Liver (tissue), 9 donors: Measurements from ENCODE around the gene COL4A3. TPM values are rescaled to one million over a fixed set of nuclear protein-coding genes. Genes with fewer than 3 reads are reported as not detected.

Source experiments
- DNase-seq: peaks from one replicate; pipeline ENCODE4 v3.0.0-alpha.2; 2017; ENCODE audit warnings: low spot score
- H3K27ac ChIP-seq, 2 donors: one replicate each; pipeline ENCODE4 v1.7.0; 2013; ENCODE audit warnings: inconsistent platforms in 2 of 2, low read length in 2 of 2, control low read depth in 1 of 2, low read depth in 1 of 2, mild to moderate bottlenecking in 1 of 2
- H3K27me3 ChIP-seq, 4 donors: one replicate each; pipeline versions ENCODE4 v1.6.1 to v1.7.0; 2013; ENCODE audit warnings: low read length in 3 of 4, inconsistent platforms in 1 of 4, mild to moderate bottlenecking in 1 of 4, moderate library complexity in 1 of 4; ENCODE audit not compliant: control insufficient read depth in 4 of 4, insufficient read depth in 4 of 4
- H3K36me3 ChIP-seq, 4 donors: one replicate each; pipeline versions ENCODE4 v1.6.1 to v1.7.0; 2013; ENCODE audit warnings: low read length in 3 of 4, mild to moderate bottlenecking in 3 of 4, low read depth in 1 of 4, moderate library complexity in 1 of 4; ENCODE audit not compliant: control insufficient read depth in 4 of 4, insufficient read depth in 3 of 4
- H3K4me1 ChIP-seq, 4 donors: one replicate each; pipeline versions ENCODE4 v1.6.1 to v1.7.0; 2013; ENCODE audit warnings: low read length in 3 of 4, mild to moderate bottlenecking in 3 of 4, moderate library complexity in 1 of 4; ENCODE audit not compliant: control insufficient read depth in 4 of 4, insufficient read depth in 4 of 4
- H3K4me3 ChIP-seq, 3 donors: one replicate each; pipeline versions ENCODE4 v1.6.1 to v1.7.0; 2013; ENCODE audit warnings: low read length in 3 of 3, control low read depth in 1 of 3, low read depth in 1 of 3, mild to moderate bottlenecking in 1 of 3
- H3K9ac ChIP-seq, 2 donors: one replicate each; pipeline ENCODE4 v1.7.0; 2013; ENCODE audit warnings: low read length in 2 of 2, mild to moderate bottlenecking in 2 of 2, moderate library complexity in 2 of 2, control low read depth in 1 of 2, low read depth in 1 of 2
- H3K9me3 ChIP-seq, 4 donors: one replicate each; pipeline versions ENCODE4 v1.6.1 to v1.7.0; 2013; ENCODE audit warnings: low read length in 3 of 4; ENCODE audit not compliant: control insufficient read depth in 4 of 4
- ATF3 ChIP-seq: IDR thresholded peaks from 2 replicates; pipeline ENCODE4 v1.6.1; 2016; ENCODE audit warnings: antibody characterized with exemption
- CTCF ChIP-seq: fragments of 150-350 bp; IDR thresholded peaks from 2 replicates; pipeline ENCODE4 v1.5.1; 2017; ENCODE audit warnings: improper control_type of control experiment, low read depth, low read length; ENCODE audit not compliant: missing input control
- EGR1 ChIP-seq, 2 donors: IDR thresholded peaks; 2 replicates each; pipeline ENCODE4 v1.6.1; 2016 to 2018; ENCODE audit warnings: antibody characterized with exemption in 2 of 2, low read depth in 2 of 2
- FOXA1 ChIP-seq: IDR thresholded peaks from 2 replicates; pipeline ENCODE4 v1.6.1; 2016; ENCODE audit warnings: antibody characterized with exemption
- GABPA ChIP-seq, 2 donors: IDR thresholded peaks in 1 of 2; conservative IDR thresholded peaks in 1 of 2; 2 replicates each; pipeline ENCODE4 v1.6.1; 2016; ENCODE audit warnings: antibody characterized with exemption in 2 of 2, mild to moderate bottlenecking in 1 of 2, moderate library complexity in 1 of 2
- HNF4A ChIP-seq, 2 donors: conservative IDR thresholded peaks; 2 replicates each; pipeline ENCODE4 v1.6.1; 2016; ENCODE audit warnings: antibody characterized with exemption in 2 of 2, mild to moderate bottlenecking in 2 of 2
- HNF4G ChIP-seq: IDR thresholded peaks from 2 replicates; pipeline ENCODE4 v1.6.1; 2016; ENCODE audit warnings: antibody characterized with exemption
- JUND ChIP-seq, 2 donors: IDR thresholded peaks; 2 replicates each; pipeline ENCODE4 v1.6.1; 2016; ENCODE audit warnings: antibody characterized with exemption in 2 of 2
- MAX ChIP-seq: IDR thresholded peaks from 2 replicates; pipeline ENCODE4 v1.6.1; 2016; ENCODE audit warnings: antibody characterized with exemption
- NR2F2 ChIP-seq: IDR thresholded peaks from 2 replicates; pipeline ENCODE4 v1.6.1; 2016; ENCODE audit warnings: antibody characterized with exemption
- REST ChIP-seq: IDR thresholded peaks from 2 replicates; pipeline ENCODE4 v1.6.1; 2016; ENCODE audit warnings: antibody characterized with exemption, mild to moderate bottlenecking
- RXRA ChIP-seq, 2 donors: IDR thresholded peaks; 2 replicates each; pipeline ENCODE4 v1.6.1; 2017 to 2018; ENCODE audit warnings: antibody characterized with exemption in 2 of 2, mild to moderate bottlenecking in 1 of 2
- SP1 ChIP-seq: IDR thresholded peaks from 2 replicates; pipeline ENCODE4 v1.6.1; 2018; ENCODE audit warnings: antibody characterized with exemption, mild to moderate bottlenecking
- TAF1 ChIP-seq: conservative IDR thresholded peaks from 2 replicates; pipeline ENCODE4 v1.6.1; 2016; ENCODE audit warnings: antibody characterized with exemption, mild to moderate bottlenecking
- YY1 ChIP-seq: IDR thresholded peaks from 2 replicates; pipeline ENCODE4 v1.6.1; 2016; ENCODE audit warnings: antibody characterized with exemption, mild to moderate bottlenecking
- ZBTB33 ChIP-seq: IDR thresholded peaks from 2 replicates; pipeline ENCODE4 v1.6.1; 2016; ENCODE audit warnings: antibody characterized with exemption
- WGBS: extraction: QIAGEN DNeasy Blood & Tissue Kit; methylation state at CpG from one replicate; pipeline ENCODE4 v1.1.7; 2013; 5-methylcytosine and 5-hydroxymethylcytosine counted together
- polyA plus RNA-seq, 2 donors: library from polyadenylated mRNA; stranded (reverse) in 1 of 2; unstranded in 1 of 2; fragments of 200-250 nt in 1 of 2; fragments of >200 nt in 1 of 2; fragmentation: Nextera tagmentation in 1 of 2; extraction: Ambion mirVana in 1 of 2; gene quantifications; one replicate each; pipeline versions ENCODE4 v1.2.1 to v1.2.3, GENCODE V29; 2013 to 2015
- total RNA-seq, 2 donors: library from RNA; depleted of rRNA; stranded (reverse); fragments of >200 nt; gene quantifications; one replicate each; pipeline ENCODE4 v1.2.3, GENCODE V29; 2014
- donor health status: healthy.
- donor health status: healthy.
- donor health status: healthy.
- donor health status: healthy.
- donor health status: healthy.

The COL4A3 gene
- total and polyA plus RNA-seq, 4 donors: 0.05 to 2.3 (median 0.35) TPM

GRCh38 chr2:227207573-227207972 is 43.1 kb downstream of the COL4A3 start:
- Histone ChIP-seq H3K36me3 (no peaks in the 10 kb centered on the region), H3K27ac (no peak overlapping the region), H3K9me3 (no peaks in the 10 kb centered on the region), H3K4me1 (no peaks in the 10 kb centered on the region), H3K4me3 (no peak overlapping the region), H3K9ac (no peak overlapping the region), H3K27me3 (no peaks in the 10 kb centered on the region)
- WGBS: 79% methylated on average over 2 of the region's 2 CpGs
- no peak for TF ChIP-seq ZBTB33
- TF ChIP-seq SP1: no peak
- TF ChIP-seq EGR1 (IDR thresholded peaks at IDR 0.05; ENCODE audit: low read depth in 2 of 2): no peak
- no peak for TF ChIP-seq YY1
- no peak for TF ChIP-seq HNF4A (conservative IDR thresholded peaks at IDR 0.05)
- TF ChIP-seq FOXA1: no peak
- no peak for TF ChIP-seq NR2F2
- no peak for TF ChIP-seq TAF1
- TF ChIP-seq MAX: no peak
- TF ChIP-seq GABPA (IDR thresholded peaks at IDR 0.05 in 1 of 2, conservative IDR thresholded peaks at IDR 0.05 in 1 of 2): no peak
- TF ChIP-seq RXRA (IDR thresholded peaks at IDR 0.05): no peak
- TF ChIP-seq HNF4G: no peak
- TF ChIP-seq REST: no peak
- no peak for TF ChIP-seq ATF3
- TF ChIP-seq JUND (IDR thresholded peaks at IDR 0.05): no peak
- no peak for TF ChIP-seq CTCF
- DNase-seq: no peak

- 89% methylated on average over 3 of the region's 3 CpGs for WGBS
- DNase-seq: no peak
- H3K4me1 ChIP-seq: no peaks in the 10 kb centered on the region
- no peak overlapping the region for H3K4me3 ChIP-seq
- H3K9me3 ChIP-seq: no peaks in the 10 kb centered on the region
- TF ChIP-seq MAX (no peak), GABPA (IDR thresholded peaks at IDR 0.05 in 1 of 2, conservative IDR thresholded peaks at IDR 0.05 in 1 of 2) (no peak), NR2F2 (no peak), ATF3 (no peak), RXRA (IDR thresholded peaks at IDR 0.05) (no peak)
- H3K27ac ChIP-seq: no peak overlapping the region
- H3K9ac ChIP-seq: no peak overlapping the region
- no peaks in the 10 kb centered on the region for H3K27me3 ChIP-seq
- H3K36me3 ChIP-seq: no peaks in the 10 kb centered on the region
These were observed 50.2 kb downstream of the COL4A3 start for GRCh38 chr2:227214622-227215041.
